Measurements from ENCODE around the gene UVRAG.

DNA sequence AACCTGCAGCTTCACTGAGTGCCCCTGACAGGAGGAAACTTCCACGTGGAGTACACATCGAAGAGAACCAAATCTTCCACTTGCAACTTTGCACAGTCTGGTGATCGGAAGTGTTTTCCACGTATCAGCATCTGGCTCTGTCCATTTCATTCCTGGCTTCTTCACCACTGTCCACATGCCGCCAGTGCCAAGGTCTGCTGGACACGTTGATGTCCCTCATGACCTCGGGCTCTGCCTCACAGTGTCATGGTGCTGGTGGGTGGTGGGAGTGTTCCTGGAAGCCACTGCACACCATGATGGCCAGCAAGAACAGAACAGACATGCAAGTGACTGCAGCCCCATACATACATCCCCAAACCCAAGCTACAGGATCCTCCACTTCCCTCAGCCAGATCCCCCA is 342.9 kb downstream of the UVRAG start:
- TF ChIP-seq, protein P1, sequence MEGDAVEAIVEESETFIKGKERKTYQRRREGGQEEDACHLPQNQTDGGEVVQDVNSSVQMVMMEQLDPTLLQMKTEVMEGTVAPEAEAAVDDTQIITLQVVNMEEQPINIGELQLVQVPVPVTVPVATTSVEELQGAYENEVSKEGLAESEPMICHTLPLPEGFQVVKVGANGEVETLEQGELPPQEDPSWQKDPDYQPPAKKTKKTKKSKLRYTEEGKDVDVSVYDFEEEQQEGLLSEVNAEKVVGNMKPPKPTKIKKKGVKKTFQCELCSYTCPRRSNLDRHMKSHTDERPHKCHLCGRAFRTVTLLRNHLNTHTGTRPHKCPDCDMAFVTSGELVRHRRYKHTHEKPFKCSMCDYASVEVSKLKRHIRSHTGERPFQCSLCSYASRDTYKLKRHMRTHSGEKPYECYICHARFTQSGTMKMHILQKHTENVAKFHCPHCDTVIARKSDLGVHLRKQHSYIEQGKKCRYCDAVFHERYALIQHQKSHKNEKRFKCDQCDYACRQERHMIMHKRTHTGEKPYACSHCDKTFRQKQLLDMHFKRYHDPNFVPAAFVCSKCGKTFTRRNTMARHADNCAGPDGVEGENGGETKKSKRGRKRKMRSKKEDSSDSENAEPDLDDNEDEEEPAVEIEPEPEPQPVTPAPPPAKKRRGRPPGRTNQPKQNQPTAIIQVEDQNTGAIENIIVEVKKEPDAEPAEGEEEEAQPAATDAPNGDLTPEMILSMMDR (IDR thresholded peaks at IDR 0.05; ENCODE audit: low read length): no peak
- no peak for TF ChIP-seq EZH2 (IDR thresholded peaks at IDR 0.05; ENCODE audit: borderline replicate concordance, low read length)

All from OCI-LY1 (cell line).